Measurements from ENCODE around the gene DYNLRB1.

DNA sequence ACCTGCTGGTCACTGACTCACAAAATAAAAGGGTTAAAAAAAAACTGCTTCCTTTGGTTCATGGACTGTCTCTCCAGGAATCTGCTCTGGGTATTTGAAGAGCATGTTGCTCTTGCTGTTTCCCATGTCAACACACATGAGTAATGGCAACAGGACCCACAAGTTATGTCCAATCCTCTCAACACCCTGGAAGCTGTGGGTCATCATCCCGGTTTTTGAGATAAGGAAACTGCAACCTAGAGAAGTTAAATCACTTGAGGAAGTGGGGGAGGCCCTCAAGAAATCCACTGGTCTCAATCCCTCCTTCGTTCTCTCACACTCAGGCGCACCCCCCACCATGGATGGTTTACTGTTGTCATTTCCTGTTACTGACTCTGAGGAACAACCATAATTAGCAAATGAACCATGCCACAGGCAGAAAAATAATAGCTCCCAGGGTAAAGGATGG lies 54.7 kb downstream of the DYNLRB1 start:
- TF ChIP-seq CTCF (IDR thresholded peaks at IDR 0.05) (no peak), EZH2 (IDR thresholded peaks at IDR 0.05; ENCODE audit: borderline replicate concordance, insufficient read depth, low read depth, low read length, poor library complexity, severe bottlenecking) (no peak)

Data from B cell (primary cell).